Upper lobe of left lung (tissue), 4 donors: ENCODE results near the gene ARAP1.

Experiments used
- CTCF ChIP-seq, 6 experiments: fragments of 450-650 bp in 4 of 6; fragments of 200-600 bp in 2 of 6; sonication (generic) in 2 of 6; IDR thresholded peaks; one replicate each; pipeline ENCODE4 v1.5.1; 2016 to 2019; ENCODE audit warnings: antibody characterized with exemption in 6 of 6
- EP300 ChIP-seq, 4 donors: sonication (generic); formaldehyde crosslinking; IDR thresholded peaks; one replicate each; pipeline ENCODE4 v1.5.1; 2017; ENCODE audit warnings: antibody characterized with exemption in 4 of 4, control low read depth in 2 of 4
- POLR2A ChIP-seq, 4 donors: fragments of 450-650 bp; IDR thresholded peaks; one replicate each; pipeline ENCODE4 v1.5.1; 2016 to 2017; ENCODE audit warnings: antibody characterized with exemption in 4 of 4, mild to moderate bottlenecking in 2 of 4
- POLR2AphosphoS5 ChIP-seq, 2 donors: sonication (generic); formaldehyde crosslinking; IDR thresholded peaks; one replicate each; pipeline ENCODE4 v1.5.1; 2017; ENCODE audit warnings: antibody characterized with exemption in 2 of 2

DNA sequence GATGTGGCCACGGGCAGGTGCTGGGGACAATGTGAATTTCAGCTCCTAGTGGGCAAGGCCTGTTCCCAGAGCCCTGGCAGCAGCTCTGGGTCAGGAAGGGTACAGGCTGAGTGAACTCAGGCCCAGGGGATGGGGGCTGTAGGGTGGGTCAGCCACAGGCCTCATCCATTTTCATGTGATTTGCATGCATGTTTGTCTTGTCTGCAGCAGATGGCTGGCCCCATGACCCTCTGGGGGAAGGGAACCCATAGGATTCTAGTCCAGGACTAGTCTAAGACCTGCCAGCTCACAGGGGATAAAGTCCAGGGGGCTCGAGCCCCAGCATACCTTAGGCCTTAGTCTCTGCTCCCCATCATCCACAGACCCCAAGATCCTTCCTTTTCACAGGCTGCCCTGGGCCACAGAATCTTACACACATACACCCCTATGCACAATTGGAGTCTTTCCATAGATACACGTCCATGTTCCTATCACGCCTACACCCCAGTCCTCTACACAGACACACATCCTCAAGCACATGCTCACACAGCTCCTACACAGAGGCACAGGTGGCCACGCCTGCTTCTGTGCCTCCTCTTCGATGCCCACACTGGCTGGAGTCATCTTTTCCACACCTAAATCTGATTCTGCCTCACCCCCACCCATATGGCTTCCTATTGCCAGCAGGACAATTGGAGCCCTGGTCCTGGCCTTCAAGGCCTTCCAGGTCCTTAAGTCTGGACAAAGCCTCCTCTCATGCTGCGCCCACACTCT, 103.6 kb downstream of the ARAP1 start:
- TF ChIP-seq CTCF (IDR thresholded peaks at IDR 0.05): no peak
- TF ChIP-seq POLR2AphosphoS5 (IDR thresholded peaks at IDR 0.05): no peak
- no peak for TF ChIP-seq POLR2A (IDR thresholded peaks at IDR 0.05)
- TF ChIP-seq EP300 (IDR thresholded peaks at IDR 0.05): no peak
